ENCODE measurements around the gene ERBB4. TPM values are rescaled to one million over a fixed set of nuclear protein-coding genes. Genes with fewer than 3 reads are reported as not detected.
A peak's percentile ranks its signal among the peaks of the same experiment; 100 is the strongest.

Gene ERBB4
- polyA plus RNA-seq, 1 donor: 0.37 TPM

GRCh38 chr2:212379103-212379502, 159.5 kb downstream of the ERBB4 start:
- H3K9me3 ChIP-seq (ENCODE audit: control insufficient read depth, low read depth, low read length): no peaks in the 10 kb centered on the region

GRCh38 chr2:212367431-212367830, 171.2 kb downstream of the ERBB4 start:
- no peaks in the 10 kb centered on the region for H3K27me3 ChIP-seq (ENCODE audit: control insufficient read depth, insufficient read depth, low read length)
- DNase-seq: no peak
- H3K4me1 ChIP-seq (ENCODE audit: control insufficient read depth, insufficient read depth, low read length): no peaks in the 10 kb centered on the region
- H3K27ac ChIP-seq (ENCODE audit: low read length): no peak overlapping the region
- 88% methylated on average over 1 of the region's 1 CpG for WGBS (ENCODE audit: insufficient coverage, low lambda C conversion rate)
- H3K9me3 ChIP-seq (ENCODE audit: control insufficient read depth, low read depth, low read length): no peaks in the 10 kb centered on the region
- no peaks in the 10 kb centered on the region for H3K36me3 ChIP-seq (ENCODE audit: control insufficient read depth, insufficient read depth, low read length)
- no peak overlapping the region for H3K4me3 ChIP-seq (ENCODE audit: low read length)

More at GRCh38 chr2:212379103-212379502, 159.5 kb downstream of the ERBB4 start:
- H3K36me3 ChIP-seq (ENCODE audit: control insufficient read depth, insufficient read depth, low read length): no peaks in the 10 kb centered on the region
- no peak overlapping the region for H3K4me3 ChIP-seq (ENCODE audit: low read length)
- H3K4me1 ChIP-seq (ENCODE audit: control insufficient read depth, insufficient read depth, low read length): no peaks in the 10 kb centered on the region
- H3K27ac ChIP-seq (ENCODE audit: low read length): no peak overlapping the region
- no peak for DNase-seq
- H3K27me3 ChIP-seq (ENCODE audit: control insufficient read depth, insufficient read depth, low read length): no peaks in the 10 kb centered on the region
- WGBS (ENCODE audit: insufficient coverage, low lambda C conversion rate): 48% methylated on average over 3 of the region's 3 CpGs

- H3K4me3 ChIP-seq (ENCODE audit: low read length): no peak overlapping the region
- WGBS (ENCODE audit: insufficient coverage, low lambda C conversion rate): 80% methylated on average over 1 of the region's 3 CpGs
Observed at GRCh38 chr2:212364112-212364985, 174.3 kb downstream of the ERBB4 start.

GRCh38 chr2:212361174-212361756, 177.3 kb downstream of the ERBB4 start:
- WGBS (ENCODE audit: insufficient coverage, low lambda C conversion rate): no CpG with 5 or more reads among the region's 1 CpG
- no peak overlapping the region for H3K4me3 ChIP-seq (ENCODE audit: low read length)
- no peaks in the 10 kb centered on the region for H3K27me3 ChIP-seq (ENCODE audit: control insufficient read depth, insufficient read depth, low read length)
- H3K27ac ChIP-seq (ENCODE audit: low read length): no peak overlapping the region
- DNase-seq: no peak
- no peaks in the 10 kb centered on the region for H3K36me3 ChIP-seq (ENCODE audit: control insufficient read depth, insufficient read depth, low read length)
- H3K9me3 ChIP-seq (ENCODE audit: control insufficient read depth, low read depth, low read length): no peaks in the 10 kb centered on the region
- peaks cover 9% of the 10 kb centered on the region for H3K4me1 ChIP-seq (ENCODE audit: control insufficient read depth, insufficient read depth, low read length)

More at GRCh38 chr2:212364112-212364985, 174.3 kb downstream of the ERBB4 start:
- no peak overlapping the region for H3K27ac ChIP-seq (ENCODE audit: low read length)
- H3K27me3 ChIP-seq (ENCODE audit: control insufficient read depth, insufficient read depth, low read length): no peaks in the 10 kb centered on the region
- no peak for DNase-seq
- H3K36me3 ChIP-seq (ENCODE audit: control insufficient read depth, insufficient read depth, low read length): no peaks in the 10 kb centered on the region
- no peaks in the 10 kb centered on the region for H3K9me3 ChIP-seq (ENCODE audit: control insufficient read depth, low read depth, low read length)
- peaks cover 4% of the 10 kb centered on the region for H3K4me1 ChIP-seq (ENCODE audit: control insufficient read depth, insufficient read depth, low read length)

- Histone ChIP-seq H3K4me3 (ENCODE audit: low read length) (no peak overlapping the region), H3K4me1 (ENCODE audit: control insufficient read depth, insufficient read depth, low read length) (peaks cover 9% of the 10 kb centered on the region), H3K27ac (ENCODE audit: low read length) (no peak overlapping the region), H3K9me3 (ENCODE audit: control insufficient read depth, low read depth, low read length) (no peaks in the 10 kb centered on the region), H3K36me3 (ENCODE audit: control insufficient read depth, insufficient read depth, low read length) (no peaks in the 10 kb centered on the region), H3K27me3 (ENCODE audit: control insufficient read depth, insufficient read depth, low read length) (no peaks in the 10 kb centered on the region)
- DNase-seq: peak in 1 of 2 donors; percentile 9
Observed at GRCh38 chr2:212360068-212360460, 178.5 kb downstream of the ERBB4 start.

- 22% methylated on average over 2 of the region's 3 CpGs for WGBS (ENCODE audit: insufficient coverage, low lambda C conversion rate)
- peak; percentile 37 to 52 for DNase-seq
Observed at GRCh38 chr2:212359425-212360067, 179.1 kb downstream of the ERBB4 start.

GRCh38 chr2:212357606-212358005, 181.0 kb downstream of the ERBB4 start:
- Histone ChIP-seq H3K4me3 (ENCODE audit: low read length) (no peak overlapping the region), H3K27ac (ENCODE audit: low read length) (no peak overlapping the region), H3K4me1 (ENCODE audit: control insufficient read depth, insufficient read depth, low read length) (peaks cover 9% of the 10 kb centered on the region), H3K9me3 (ENCODE audit: control insufficient read depth, low read depth, low read length) (no peaks in the 10 kb centered on the region), H3K36me3 (ENCODE audit: control insufficient read depth, insufficient read depth, low read length) (no peaks in the 10 kb centered on the region), H3K27me3 (ENCODE audit: control insufficient read depth, insufficient read depth, low read length) (no peaks in the 10 kb centered on the region)
- DNase-seq: no peak
- 20% methylated on average over 1 of the region's 5 CpGs for WGBS (ENCODE audit: insufficient coverage, low lambda C conversion rate)

More at GRCh38 chr2:212359425-212360067, 179.1 kb downstream of the ERBB4 start:
- Histone ChIP-seq H3K9me3 (ENCODE audit: control insufficient read depth, low read depth, low read length) (no peaks in the 10 kb centered on the region), H3K27me3 (ENCODE audit: control insufficient read depth, insufficient read depth, low read length) (no peaks in the 10 kb centered on the region), H3K36me3 (ENCODE audit: control insufficient read depth, insufficient read depth, low read length) (no peaks in the 10 kb centered on the region), H3K4me1 (ENCODE audit: control insufficient read depth, insufficient read depth, low read length) (peaks cover 9% of the 10 kb centered on the region), H3K4me3 (ENCODE audit: low read length) (no peak overlapping the region), H3K27ac (ENCODE audit: low read length) (no peak overlapping the region)

GRCh38 chr2:212354382-212354781, 184.2 kb downstream of the ERBB4 start:
- H3K4me1 ChIP-seq (ENCODE audit: control insufficient read depth, insufficient read depth, low read length): peaks cover 5% of the 10 kb centered on the region
- no peaks in the 10 kb centered on the region for H3K9me3 ChIP-seq (ENCODE audit: control insufficient read depth, low read depth, low read length)
- H3K27ac ChIP-seq (ENCODE audit: low read length): no peak overlapping the region
- H3K27me3 ChIP-seq (ENCODE audit: control insufficient read depth, insufficient read depth, low read length): no peaks in the 10 kb centered on the region
- no peak for DNase-seq
- no peaks in the 10 kb centered on the region for H3K36me3 ChIP-seq (ENCODE audit: control insufficient read depth, insufficient read depth, low read length)
- no peak overlapping the region for H3K4me3 ChIP-seq (ENCODE audit: low read length)

- Histone ChIP-seq H3K4me1 (ENCODE audit: control insufficient read depth, insufficient read depth, low read length) (no peaks in the 10 kb centered on the region), H3K36me3 (ENCODE audit: control insufficient read depth, insufficient read depth, low read length) (no peaks in the 10 kb centered on the region), H3K27ac (ENCODE audit: low read length) (no peak overlapping the region), H3K4me3 (ENCODE audit: low read length) (no peak overlapping the region), H3K27me3 (ENCODE audit: control insufficient read depth, insufficient read depth, low read length) (no peaks in the 10 kb centered on the region), H3K9me3 (ENCODE audit: control insufficient read depth, low read depth, low read length) (no peaks in the 10 kb centered on the region)
- 100% methylated on average over 1 of the region's 4 CpGs for WGBS (ENCODE audit: insufficient coverage, low lambda C conversion rate)
- DNase-seq: no peak
Observed at GRCh38 chr2:212348501-212348900, 190.1 kb downstream of the ERBB4 start.

GRCh38 chr2:212346865-212347264, 191.7 kb downstream of the ERBB4 start:
- DNase-seq: no peak
- no peaks in the 10 kb centered on the region for H3K27me3 ChIP-seq (ENCODE audit: control insufficient read depth, insufficient read depth, low read length)
- H3K9me3 ChIP-seq (ENCODE audit: control insufficient read depth, low read depth, low read length): no peaks in the 10 kb centered on the region
- H3K4me1 ChIP-seq (ENCODE audit: control insufficient read depth, insufficient read depth, low read length): no peaks in the 10 kb centered on the region
- WGBS (ENCODE audit: insufficient coverage, low lambda C conversion rate): 50% methylated on average over 2 of the region's 2 CpGs
- H3K36me3 ChIP-seq (ENCODE audit: control insufficient read depth, insufficient read depth, low read length): no peaks in the 10 kb centered on the region
- no peak overlapping the region for H3K4me3 ChIP-seq (ENCODE audit: low read length)
- H3K27ac ChIP-seq (ENCODE audit: low read length): no peak overlapping the region

All from large intestine (tissue), 3 donors.